GM12878 (cell line): Measurements from ENCODE around the gene MYT1. TPM values are rescaled to one million over a fixed set of nuclear protein-coding genes. Genes with fewer than 3 reads are reported as not detected.
A peak's percentile ranks its signal among the peaks of the same experiment; 100 is the strongest.

Source experiments
- BCLAF1 ChIP-seq: fragments of 450-650 bp; IDR thresholded peaks from 2 replicates; pipeline ENCODE4 v1.6.1; 2017; ENCODE audit warnings: antibody characterized with exemption, mild to moderate bottlenecking, moderate library complexity
- CBX3 ChIP-seq: fragments of 200-600 bp; sonication (generic); IDR thresholded peaks from 2 replicates; pipeline ENCODE4 v1.6.1; 2016; ENCODE audit warnings: low read depth, borderline replicate concordance
- CREB1 ChIP-seq: IDR thresholded peaks from 2 replicates; pipeline ENCODE4 v1.6.1; 2012; ENCODE audit warnings: low read depth, mild to moderate bottlenecking, inconsistent platforms
- EED ChIP-seq: sonication (generic); IDR thresholded peaks from 2 replicates; pipeline ENCODE4 v1.6.1; 2016; ENCODE audit warnings: antibody characterized with exemption, low read depth
- HCFC1 ChIP-seq: fragments of 150-350 bp; IDR thresholded peaks from 2 replicates; pipeline ENCODE4 v1.6.1; 2014; ENCODE audit warnings: low read length
- IKZF1 ChIP-seq: fragments of 450-650 bp; conservative IDR thresholded peaks from 2 replicates; pipeline ENCODE4 v1.6.1; 2017; ENCODE audit warnings: antibody characterized with exemption, mild to moderate bottlenecking
- KDM1A ChIP-seq: fragments of 200-600 bp; sonication (generic); IDR thresholded peaks from 2 replicates; pipeline ENCODE4 v1.6.1; 2016; ENCODE audit warnings: borderline replicate concordance
- KLF5 ChIP-seq: fragments of 450-650 bp; IDR thresholded peaks from 2 replicates; pipeline ENCODE4 v1.6.1; 2014; ENCODE audit warnings: mild to moderate bottlenecking; ENCODE audit not compliant: partially characterized antibody
- NR2C2 ChIP-seq: IDR thresholded peaks from 2 replicates; pipeline ENCODE4 v1.6.1; 2011; ENCODE audit warnings: borderline replicate concordance, low read depth; ENCODE audit not compliant: control insufficient read depth, insufficient read length
- PKNOX1 ChIP-seq: fragments of 450-650 bp; IDR thresholded peaks from 2 replicates; pipeline ENCODE4 v1.6.1; 2016; ENCODE audit warnings: mild to moderate bottlenecking
- PML ChIP-seq: IDR thresholded peaks from 2 replicates; pipeline ENCODE4 v1.6.1; 2012; ENCODE audit warnings: low read length, inconsistent platforms
- POLR2AphosphoS5 ChIP-seq: IDR thresholded peaks from 2 replicates; pipeline ENCODE4 v1.6.1; 2011; ENCODE audit warnings: mild to moderate bottlenecking, low read length, inconsistent platforms
- RB1 ChIP-seq: fragments of 450-650 bp; formaldehyde crosslinking; IDR thresholded peaks from 2 replicates; pipeline ENCODE4 v1.6.1; 2017; ENCODE audit warnings: mild to moderate bottlenecking, borderline replicate concordance
- RFX5 ChIP-seq: IDR thresholded peaks from 2 replicates; pipeline ENCODE4 v1.6.1; 2011; ENCODE audit warnings: low read depth, low read length, improper control_type of control experiment
- RUNX3 ChIP-seq: IDR thresholded peaks from 2 replicates; pipeline ENCODE4 v1.6.1; 2012; ENCODE audit warnings: low read length, inconsistent platforms
- SIX5 ChIP-seq: IDR thresholded peaks from 2 replicates; pipeline ENCODE4 v1.6.1; 2011; ENCODE audit warnings: mild to moderate bottlenecking, low read depth, low read length, moderate library complexity; ENCODE audit not compliant: severe bottlenecking
- STAT3 ChIP-seq: IDR thresholded peaks from 2 replicates; pipeline ENCODE4 v1.6.1; 2011; ENCODE audit warnings: low read depth, low read length, improper control_type of control experiment
- USF2 ChIP-seq: IDR thresholded peaks from 2 replicates; pipeline ENCODE4 v1.6.1; 2011; ENCODE audit warnings: low read depth, low read length, improper control_type of control experiment, borderline replicate concordance
- ZNF592 ChIP-seq: fragments of 450-650 bp; IDR thresholded peaks from 2 replicates; pipeline ENCODE4 v1.6.1; 2017; ENCODE audit warnings: mild to moderate bottlenecking, moderate library complexity
- ZZZ3 ChIP-seq: IDR thresholded peaks from 2 replicates; pipeline ENCODE4 v1.6.1; 2011; ENCODE audit warnings: low read depth; ENCODE audit not compliant: control insufficient read depth, insufficient read length
- polyA plus RNA-seq, 11 experiments: library from polyadenylated mRNA; depleted of rRNA in 4 of 11; unstranded in 6 of 11; stranded (reverse) in 5 of 11; fragments of >200 nt; fragmentation: Nextera tagmentation in 4 of 11; fragmentation: Illumina TruSeq in 1 of 11; extraction: Ambion mirVana in 4 of 11; extraction: Trizol in 1 of 11; gene quantifications; 1 replicate in 1 of 11; 2 replicates in 10 of 11; pipeline versions ENCODE4 v1.2.1 to v1.2.3, GENCODE V29; 2011 to 2016; ENCODE audit warnings: inconsistent platforms in 2 of 11, missing spikeins in 2 of 11, low read depth in 1 of 11
- total RNA-seq, 4 experiments: library from RNA; depleted of rRNA in 3 of 4; stranded (reverse); fragments of >200 nt in 3 of 4; fragmentation: Illumina TruSeq in 1 of 4; extraction: Trizol in 1 of 4; gene quantifications; 2 replicates each; pipeline versions ENCODE4 v1.2.1 to v1.2.3, GENCODE V29; 2013 to 2021

MYT1 gene
- total and polyA plus RNA-seq, 10 of the 15 experiments (the other 5 are each of a cell fraction or from before 2014, with no cell fraction given): 0.01 to 0.10 TPM; not detected in 8

- TF ChIP-seq ZNF592: no peak
- no peak for TF ChIP-seq ZZZ3
- no peak for TF ChIP-seq CREB1
- no peak for TF ChIP-seq EED
- TF ChIP-seq BCLAF1: no peak
- no peak for TF ChIP-seq USF2
- peak; percentile 51 for TF ChIP-seq HCFC1
- peak; percentile 43; the same call in 1 of the 2 replicates for TF ChIP-seq POLR2AphosphoS5
- no peak for TF ChIP-seq PML
- TF ChIP-seq RUNX3: 0 out of 2 replicates have a peak, but pooled peaks have one; percentile 24
- no peak for TF ChIP-seq RFX5
- TF ChIP-seq CBX3: no peak
- no peak for TF ChIP-seq STAT3
- TF ChIP-seq SIX5: no peak
- 0 out of 2 replicates have a peak, but pooled peaks have one; percentile 80 for TF ChIP-seq RB1
- peak; percentile 69 for TF ChIP-seq KLF5
- TF ChIP-seq NR2C2: no peak
- no peak for TF ChIP-seq PKNOX1
- no peak for TF ChIP-seq KDM1A
- TF ChIP-seq IKZF1: peak; percentile 99
These were observed 91.4 kb downstream of the MYT1 start, which contains the start of gene PCMTD2 (continued) for GRCh38 chr20:64255361-64256281.
